AG08396 (cell line): Measurements from ENCODE around the gene DPP10.
"Not testable (repeated sequence)": the region's sequence is repeated elsewhere in the genome, so short reads cannot be mapped to it uniquely, and the experiment has no call there.

Source experiments
- DNase-seq: peaks from one replicate; pipeline ENCODE4 v3.0.0; 2012; ENCODE audit warnings: low spot score, mixed read lengths

Gene DPP10

GRCh38 chr2:114442510-114442909, at the start of gene DPP10:
TSS of gene DPP10 (plus strand) at chr2:114442641.
- DNase-seq: no peak

DNA sequence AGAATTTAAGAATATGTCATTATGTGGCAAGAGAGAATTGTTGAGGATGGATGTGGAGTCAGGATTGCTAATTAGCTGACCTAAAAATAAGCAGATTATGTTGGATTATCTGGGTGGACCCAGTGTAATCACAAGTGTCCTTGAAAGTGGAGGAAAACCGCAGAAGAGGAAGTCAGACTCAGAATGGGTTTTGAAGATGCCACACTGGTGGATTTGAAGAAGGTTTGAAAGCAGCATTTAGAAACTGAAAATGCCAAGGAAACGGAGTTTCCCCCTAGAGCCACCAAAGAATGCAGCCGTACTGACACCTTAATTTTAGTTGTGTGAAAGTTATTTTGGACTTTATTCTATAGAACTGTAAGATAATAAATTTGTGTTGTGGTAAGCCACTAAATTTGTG, 41.6 kb upstream of the DPP10 start:
- no peak for DNase-seq

DNA sequence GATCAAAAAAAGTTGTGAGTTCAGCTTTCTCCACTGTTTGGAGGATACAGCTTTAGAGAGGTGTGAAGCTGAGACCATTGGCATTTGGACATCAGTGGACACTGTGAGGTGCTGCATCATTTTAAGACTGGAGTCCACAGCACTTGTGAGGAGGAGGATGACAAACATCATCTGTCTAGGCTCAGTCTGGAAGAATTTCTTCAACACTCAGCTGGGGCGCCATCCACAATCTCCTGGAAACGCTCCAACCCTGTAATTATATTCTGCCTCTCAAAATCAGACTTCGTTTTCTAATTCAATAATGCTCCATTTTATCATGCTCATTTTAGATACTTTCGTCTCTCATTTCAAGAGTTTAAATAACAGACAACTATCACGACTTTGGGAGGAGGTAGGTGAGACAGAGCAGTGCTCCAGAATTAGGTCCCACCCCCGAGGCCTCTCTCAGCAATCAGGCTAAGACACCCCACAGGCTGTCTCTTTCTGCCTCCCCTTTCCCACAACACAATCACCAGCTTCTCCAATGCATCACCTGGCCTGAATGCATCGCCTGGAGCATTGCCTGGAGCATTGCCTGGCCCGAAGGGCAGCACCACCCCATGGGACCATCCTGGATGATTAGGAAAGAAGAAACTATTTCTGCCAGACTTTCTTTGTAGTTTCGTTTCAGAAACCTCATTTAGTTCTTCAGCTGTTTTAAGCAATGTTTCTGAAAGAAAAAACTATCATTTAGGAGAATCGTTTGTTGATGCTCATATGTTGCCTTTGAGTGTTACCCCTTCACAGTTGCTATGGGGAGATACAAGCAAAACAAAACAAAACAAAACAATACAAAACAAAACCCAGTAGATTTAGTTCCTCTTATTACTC, 37.0 kb upstream of the DPP10 start:
- DNase-seq: no peak

GRCh38 chr2:114406347-114406746, 36.1 kb upstream of the DPP10 start:
- no peak for DNase-seq

GRCh38 chr2:114407353-114407752, 35.1 kb upstream of the DPP10 start:
- not testable (repeated sequence) for DNase-seq

- DNase-seq: no peak
Measured at GRCh38 chr2:114421781-114422180, 20.7 kb upstream of the DPP10 start.

- DNase-seq: no peak
Measured at GRCh38 chr2:114424699-114425098, 17.7 kb upstream of the DPP10 start.

- DNase-seq: no peak
Measured at GRCh38 chr2:114426756-114427155, 15.7 kb upstream of the DPP10 start.

GRCh38 chr2:114436329-114436728, 6.1 kb upstream of the DPP10 start:
- no peak for DNase-seq

GRCh38 chr2:114446571-114446970, 4.1 kb downstream of the DPP10 start:
- DNase-seq: no peak

DNA sequence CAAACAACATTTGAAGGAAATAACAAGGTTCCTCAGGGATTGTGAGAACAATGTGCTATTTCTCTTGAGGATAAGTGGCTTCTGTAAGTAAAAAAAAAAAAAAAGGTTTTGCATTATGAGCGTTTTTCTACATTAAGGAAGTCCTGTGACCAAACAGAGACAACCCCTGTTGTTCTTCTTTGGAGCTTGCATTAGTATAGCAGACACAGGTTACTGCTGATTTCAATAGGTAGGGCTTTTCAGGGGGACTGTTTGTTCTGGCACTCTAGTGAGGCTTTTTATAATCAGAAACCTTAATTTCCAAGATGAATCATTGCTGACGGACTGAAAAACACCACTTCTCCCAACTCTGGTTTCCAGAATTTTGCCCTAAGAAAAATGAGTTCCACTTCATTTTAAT, 8.2 kb downstream of the DPP10 start:
- DNase-seq: no peak

GRCh38 chr2:114456566-114456965, 14.1 kb downstream of the DPP10 start:
- no peak for DNase-seq

DNA sequence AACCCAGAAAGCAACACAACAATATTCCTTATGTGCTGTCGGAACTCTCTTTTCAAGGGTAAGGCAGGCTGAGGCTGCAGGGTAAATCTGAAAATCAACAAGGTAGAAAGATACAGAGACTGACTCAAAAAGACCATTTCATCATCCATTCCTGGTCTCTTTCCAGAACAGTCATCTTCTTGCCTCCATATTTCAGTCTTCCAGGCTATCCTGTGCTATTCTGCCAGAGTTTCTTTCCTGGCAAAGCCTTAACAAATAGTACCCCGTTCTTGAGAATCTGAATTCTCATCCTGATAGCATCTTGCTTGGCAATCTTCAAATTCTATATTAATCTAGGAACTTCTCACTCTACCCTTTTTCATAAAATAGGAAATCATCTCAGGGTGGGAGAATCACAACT, 15.5 kb downstream of the DPP10 start:
- no peak for DNase-seq

- no peak for DNase-seq
Measured at GRCh38 chr2:114461116-114461515, 18.7 kb downstream of the DPP10 start.

DNA sequence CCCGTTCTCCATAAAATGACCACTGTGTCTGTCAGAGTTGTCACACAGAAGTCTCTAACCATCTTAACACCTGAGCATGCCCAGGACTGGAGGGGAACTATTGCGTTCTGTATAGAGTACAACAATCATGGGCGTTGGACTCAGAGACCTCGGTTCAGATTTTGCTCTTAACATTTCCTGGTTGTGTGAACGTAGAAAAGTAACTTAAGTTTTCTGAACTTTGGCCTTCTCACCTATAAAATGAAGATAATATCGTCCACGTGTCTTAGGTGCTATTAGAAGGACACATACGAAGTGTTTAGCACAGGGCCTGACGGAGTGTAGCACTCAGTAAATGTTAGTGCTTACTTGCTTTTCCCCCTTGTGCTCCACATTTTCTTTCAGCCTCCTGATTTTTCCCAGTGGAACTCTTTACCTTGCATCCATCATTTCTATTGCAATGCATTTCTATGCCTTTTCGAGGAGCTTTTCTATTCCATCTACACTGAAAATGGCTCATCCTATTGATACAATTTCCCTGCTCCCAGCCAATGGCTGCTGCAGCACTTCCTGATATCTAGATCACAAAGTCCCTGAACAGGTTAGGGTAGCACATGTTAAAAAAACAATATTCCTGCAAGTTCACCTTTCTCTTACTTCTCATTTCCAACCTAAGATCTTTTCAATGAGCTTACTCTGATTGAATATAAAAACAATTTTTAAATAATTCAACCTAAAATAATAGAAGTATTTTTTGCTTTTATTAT, 22.7 kb downstream of the DPP10 start:
- DNase-seq: no peak

DNA sequence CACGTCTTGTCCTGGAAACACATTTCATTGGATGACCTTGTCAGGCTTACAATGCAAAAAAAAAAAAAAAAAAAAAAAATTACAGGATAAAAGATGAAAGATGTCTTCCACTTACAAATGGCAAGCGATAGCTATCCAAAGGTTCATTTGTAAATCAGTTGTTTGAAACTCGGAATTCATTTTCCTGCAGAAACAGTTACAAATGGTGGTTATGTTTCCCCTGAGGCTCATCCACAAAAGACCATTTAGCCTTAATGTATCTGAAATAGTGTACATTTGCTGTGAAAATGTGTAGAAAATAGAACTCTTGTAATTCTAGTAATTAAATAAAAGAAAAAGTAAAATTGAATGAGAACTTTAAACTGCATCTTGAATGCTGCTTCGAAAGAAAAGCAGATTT, 25.9 kb downstream of the DPP10 start:
- no peak for DNase-seq

- no peak for DNase-seq
Measured at GRCh38 chr2:114472246-114472645, 29.8 kb downstream of the DPP10 start.

DNA sequence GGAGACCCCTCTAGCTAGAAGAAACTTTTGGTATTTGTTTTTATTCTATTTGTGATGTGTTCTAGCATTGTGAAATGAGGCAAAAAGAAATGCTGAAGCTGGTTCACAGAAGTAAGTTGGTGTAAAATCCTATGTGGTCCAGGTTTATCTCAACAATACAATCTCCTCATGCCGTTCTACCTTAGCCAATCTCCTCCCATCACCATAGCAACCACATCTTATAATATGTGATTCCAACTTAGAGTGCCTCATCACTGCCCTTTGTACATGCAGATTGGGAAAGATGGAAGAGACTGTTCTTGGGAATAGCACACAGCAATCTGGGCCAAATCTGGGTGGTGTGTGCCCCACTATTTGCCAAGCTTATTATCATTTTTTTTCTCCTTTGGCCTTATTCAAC, 30.3 kb downstream of the DPP10 start:
- no peak for DNase-seq

GRCh38 chr2:114488841-114489530, 46.5 kb downstream of the DPP10 start:
- no peak for DNase-seq

- DNase-seq: no peak
Measured at GRCh38 chr2:114495046-114495445, 52.6 kb downstream of the DPP10 start.

DNA sequence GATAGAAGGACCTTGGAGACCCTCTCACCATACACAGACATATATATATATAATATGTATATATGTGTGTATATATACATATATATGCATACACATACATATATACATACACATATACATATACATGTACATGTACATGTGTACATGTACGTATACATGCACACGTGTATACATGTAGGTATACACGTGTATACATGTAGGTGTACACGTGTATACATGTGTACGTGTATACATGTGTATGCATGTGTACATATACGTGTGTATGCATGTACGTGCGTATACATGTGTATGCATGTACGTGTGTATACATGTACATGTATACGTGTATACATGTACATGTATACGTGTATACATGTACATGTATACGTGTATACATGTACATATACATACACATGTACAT, 54.5 kb downstream of the DPP10 start:
- no peak for DNase-seq

GRCh38 chr2:114499101-114499500, 56.7 kb downstream of the DPP10 start:
- DNase-seq: no peak

GRCh38 chr2:114507744-114508143, 65.3 kb downstream of the DPP10 start:
- no peak for DNase-seq
